ENCODE measurements around the gene BTC. TPM values are rescaled to one million over a fixed set of nuclear protein-coding genes. Genes with fewer than 3 reads are reported as not detected.
A peak's percentile ranks its signal among the peaks of the same experiment; 100 is the strongest.

BTC gene
- polyA plus RNA-seq, 1 donor (not counting 4 experiments of a cell fraction or from before 2014, with no cell fraction given): 0.58 TPM

- Histone ChIP-seq H3K4me1 (ENCODE audit: control insufficient read depth, extremely low read depth, insufficient read depth, low read length) (peaks cover 5% of the 10 kb centered on the region), H2AFZ (ENCODE audit: control insufficient read depth, low read length) (no peak overlapping the region), H3K79me2 (ENCODE audit: control insufficient read depth, insufficient read depth, low read length) (no peaks in the 10 kb centered on the region), H4K20me1 (ENCODE audit: control insufficient read depth, extremely low read depth, insufficient read depth, low read length) (no peaks in the 10 kb centered on the region), H3K9me1 (ENCODE audit: control insufficient read depth, extremely low read depth, insufficient read depth, low read length) (no peaks in the 10 kb centered on the region), H3K36me3 (ENCODE audit: control insufficient read depth in 2 of 2, extremely low read depth in 1 of 2, insufficient read depth in 2 of 2, low read length in 2 of 2) (no peaks in the 10 kb centered on the region), H3K27me3 (ENCODE audit: control insufficient read depth, extremely low read depth, insufficient read depth, low read length) (no peaks in the 10 kb centered on the region), H3K4me2 (ENCODE audit: control insufficient read depth, extremely low read depth, insufficient read depth, low read depth, low read length) (no peak overlapping the region), H3K9ac (ENCODE audit: control insufficient read depth, extremely low read depth, insufficient read depth, low read length) (no peak overlapping the region), H3K9me3 (ENCODE audit: control insufficient read depth, low read depth, low read length) (no peaks in the 10 kb centered on the region), H3K4me3 (ENCODE audit: control insufficient read depth in 2 of 3, extremely low read depth in 1 of 3, insufficient read depth in 2 of 3, low read depth in 1 of 3, low read length in 3 of 3) (no peak overlapping the region), H3K27ac (ENCODE audit: control insufficient read depth, insufficient read depth, low read length) (no peak overlapping the region)
- DNase-seq (ENCODE audit: low read depth, low spot score) (no peak), FAIRE-seq (no peak)
- no peak for TF ChIP-seq EZH2 (IDR thresholded peaks at IDR 0.05; ENCODE audit: low read length)
- TF ChIP-seq CTCF (optimal IDR thresholded peaks at IDR 0.05 in 1 of 3, IDR thresholded peaks at IDR 0.05 in 1 of 3, conservative IDR thresholded peaks at IDR 0.05 in 1 of 3; ENCODE audit: extremely low read depth in 1 of 3, insufficient read depth in 2 of 3, low read length in 3 of 3): no peak
- dilution Hi-C loops (cut with MboI; ENCODE audit: extremely low pct_ligation_motif_present, low sequenced_read_pairs): no loop called here
These were observed 44.5 kb upstream of the BTC start for GRCh38 chr4:74838746-74839370.

GRCh38 chr4:74830928-74831327, 36.6 kb upstream of the BTC start:
- Histone ChIP-seq H3K4me3 (ENCODE audit: control insufficient read depth in 2 of 3, extremely low read depth in 1 of 3, insufficient read depth in 2 of 3, low read depth in 1 of 3, low read length in 3 of 3) (no peak overlapping the region), H3K4me1 (ENCODE audit: control insufficient read depth, extremely low read depth, insufficient read depth, low read length) (no peaks in the 10 kb centered on the region), H4K20me1 (ENCODE audit: control insufficient read depth, extremely low read depth, insufficient read depth, low read length) (no peaks in the 10 kb centered on the region), H3K9me1 (ENCODE audit: control insufficient read depth, extremely low read depth, insufficient read depth, low read length) (no peaks in the 10 kb centered on the region), H3K79me2 (ENCODE audit: control insufficient read depth, insufficient read depth, low read length) (no peaks in the 10 kb centered on the region), H2AFZ (ENCODE audit: control insufficient read depth, low read length) (no peak overlapping the region), H3K36me3 (ENCODE audit: control insufficient read depth in 2 of 2, extremely low read depth in 1 of 2, insufficient read depth in 2 of 2, low read length in 2 of 2) (no peaks in the 10 kb centered on the region), H3K9me3 (ENCODE audit: control insufficient read depth, low read depth, low read length) (no peaks in the 10 kb centered on the region), H3K27ac (ENCODE audit: control insufficient read depth, insufficient read depth, low read length) (no peak overlapping the region), H3K27me3 (ENCODE audit: control insufficient read depth, extremely low read depth, insufficient read depth, low read length) (no peaks in the 10 kb centered on the region), H3K9ac (ENCODE audit: control insufficient read depth, extremely low read depth, insufficient read depth, low read length) (no peak overlapping the region), H3K4me2 (ENCODE audit: control insufficient read depth, extremely low read depth, insufficient read depth, low read depth, low read length) (no peak overlapping the region)
- dilution Hi-C loops (cut with MboI; ENCODE audit: extremely low pct_ligation_motif_present, low sequenced_read_pairs): no loop called here
- TF ChIP-seq CTCF (optimal IDR thresholded peaks at IDR 0.05 in 1 of 3, IDR thresholded peaks at IDR 0.05 in 1 of 3, conservative IDR thresholded peaks at IDR 0.05 in 1 of 3; ENCODE audit: extremely low read depth in 1 of 3, insufficient read depth in 2 of 3, low read length in 3 of 3) (peak in 2 of 3 experiments; percentile 15 to 37), EZH2 (IDR thresholded peaks at IDR 0.05; ENCODE audit: low read length) (no peak)
- DNase-seq (ENCODE audit: low read depth, low spot score) (no peak), FAIRE-seq (no peak)

Measured in keratinocyte (primary cell).